H1 (cell line): ENCODE measurements around the gene ZBED4. TPM values are rescaled to one million over a fixed set of nuclear protein-coding genes. Genes with fewer than 3 reads are reported as not detected.

Experiments
- CTCF ChIA-PET: fragments of 300-600 bp; sonication (Branson Sonifier 250); formaldehyde crosslinking; loops from one replicate; lab custom pipeline; 2021; ENCODE audit not compliant: partially characterized antibody; lab: Charles Lee
- POLR2A ChIA-PET: fragments of 300-600 bp; sonication (Branson Sonifier 250); formaldehyde crosslinking; loops from one replicate; lab custom pipeline; 2021; ENCODE audit warnings: inconsistent platforms; ENCODE audit not compliant: partially characterized antibody; lab: Charles Lee
- DNase-seq, 2 experiments: peaks; one replicate each; pipeline versions ENCODE4 v3.0.0 to v3.0.0-alpha.2; 2010 to 2022; ENCODE audit warnings: low spot score in 2 of 2, low read depth in 1 of 2, mixed read lengths in 1 of 2
- FAIRE-seq: peaks from 2 replicates; lab custom pipeline; 2011; peaks lifted over from hg19 to GRCh38; lab: Jason Lieb, UNC
- H2AFZ ChIP-seq: 2 replicates; pipeline ENCODE4 v1.8.1; 2012; ENCODE audit warnings: low read length, inconsistent platforms
- H2AK5ac ChIP-seq: 2 replicates; pipeline ENCODE4 v1.6.1; 2013; ENCODE audit warnings: low read depth, low read length
- H2BK120ac ChIP-seq: replicated peaks from 2 replicates; pipeline ENCODE3; 2013; ENCODE audit warnings: low read depth, low read length, inconsistent platforms
- H2BK12ac ChIP-seq: 2 replicates; pipeline ENCODE4 v1.6.1; 2013; ENCODE audit warnings: low read depth, low read length
- H2BK15ac ChIP-seq: 2 replicates; pipeline ENCODE4 v1.6.1; 2013; ENCODE audit warnings: low read length
- H2BK20ac ChIP-seq: 2 replicates; pipeline ENCODE4 v1.6.1; 2013; ENCODE audit warnings: low read length
- H2BK5ac ChIP-seq: 2 replicates; pipeline ENCODE4 v1.6.1; 2013; ENCODE audit warnings: low read depth, low read length
- H3K14ac ChIP-seq: 2 replicates; pipeline ENCODE4 v1.6.1; 2013; ENCODE audit warnings: inconsistent platforms; ENCODE audit not compliant: insufficient read length
- H3K18ac ChIP-seq: 2 replicates; pipeline ENCODE4 v1.6.1; 2013; ENCODE audit warnings: low read length; ENCODE audit errors: extremely low read depth
- H3K23ac ChIP-seq: 2 replicates; pipeline ENCODE4 v1.6.1; 2013; ENCODE audit warnings: inconsistent platforms; ENCODE audit not compliant: insufficient read length
- H3K23me2 ChIP-seq: 2 replicates; pipeline ENCODE4 v1.6.1; 2013; ENCODE audit warnings: low read depth, low read length
- H3K27ac ChIP-seq: 2 replicates; pipeline ENCODE4 v1.6.1; 2011; ENCODE audit warnings: low read depth, low read length, inconsistent platforms
- H3K27me3 ChIP-seq, 4 experiments: replicated peaks in 1 of 4; 1 replicate in 1 of 4; 2 replicates in 3 of 4; pipeline versions ENCODE4 v1.6.1 to v1.8.1; 2011 to 2013; ENCODE audit warnings: low read length in 3 of 4, mild to moderate bottlenecking in 3 of 4, inconsistent platforms in 2 of 4, mixed read lengths in 2 of 4, moderate library complexity in 1 of 4; ENCODE audit not compliant: control insufficient read depth in 3 of 4, insufficient read depth in 3 of 4; ENCODE audit errors: extremely low read depth in 1 of 4
- H3K36me3 ChIP-seq, 4 experiments: 2 replicates each; pipeline versions ENCODE4 v1.6.1 to v1.8.1; 2011 to 2013; ENCODE audit warnings: mild to moderate bottlenecking in 4 of 4, low read length in 3 of 4, moderate library complexity in 2 of 4, control low read depth in 1 of 4, inconsistent platforms in 1 of 4; ENCODE audit not compliant: insufficient read depth in 4 of 4, control insufficient read depth in 2 of 4
- H3K4ac ChIP-seq: replicated peaks from 2 replicates; pipeline ENCODE3; 2013; ENCODE audit warnings: low read length, low read depth, mixed read lengths, inconsistent platforms; ENCODE audit not compliant: insufficient read length
- H3K4me1 ChIP-seq, 4 experiments: replicated peaks in 1 of 4; 1 replicate in 1 of 4; 2 replicates in 3 of 4; pipeline versions ENCODE4 v1.6.1 to v1.8.1; 2011 to 2013; ENCODE audit warnings: low read length in 3 of 4, inconsistent platforms in 2 of 4, mixed read lengths in 1 of 4; ENCODE audit not compliant: insufficient read depth in 4 of 4, control insufficient read depth in 3 of 4
- H3K4me2 ChIP-seq, 2 experiments: 2 replicates each; pipeline versions ENCODE4 v1.6.1 to v1.8.1; 2011 to 2013; ENCODE audit warnings: low read depth in 2 of 2, low read length in 2 of 2, control low read depth in 1 of 2, inconsistent platforms in 1 of 2, mild to moderate bottlenecking in 1 of 2; ENCODE audit not compliant: insufficient read depth in 1 of 2
- H3K4me3 ChIP-seq, 4 experiments: fragments of 200-600, 300-600 bp in 1 of 4; sonication (generic), shearing (Covaris generic), sonication (Bioruptor Twin) in 1 of 4; 2 replicates each; pipeline versions ENCODE4 v1.5.1 to v1.8.1; 2011 to 2016; ENCODE audit warnings: low read length in 4 of 4, low read depth in 3 of 4, control low read depth in 2 of 4, inconsistent platforms in 2 of 4, mild to moderate bottlenecking in 2 of 4, mixed read lengths in 1 of 4, moderate library complexity in 1 of 4; ENCODE audit not compliant: insufficient read depth in 2 of 4; ENCODE audit errors: extremely low read depth in 1 of 4
- H3K56ac ChIP-seq: replicated peaks from 2 replicates; pipeline ENCODE3; 2013; ENCODE audit warnings: low read depth, mild to moderate bottlenecking, mixed read lengths, low read length, inconsistent platforms; ENCODE audit not compliant: insufficient read length
- H3K79me1 ChIP-seq: 2 replicates; pipeline ENCODE4 v1.6.1; 2013; ENCODE audit warnings: low read depth, low read length, control low read depth
- H3K79me2 ChIP-seq, 2 experiments: 2 replicates each; pipeline versions ENCODE4 v1.6.1 to v1.8.1; 2012 to 2013; ENCODE audit warnings: low read length in 2 of 2, mild to moderate bottlenecking in 2 of 2, inconsistent platforms in 1 of 2; ENCODE audit not compliant: insufficient read depth in 2 of 2, control insufficient read depth in 1 of 2
- H3K9ac ChIP-seq, 4 experiments: replicated peaks in 1 of 4; 1 replicate in 1 of 4; 2 replicates in 3 of 4; pipeline versions ENCODE4 v1.6.1 to v1.8.1; 2011 to 2013; ENCODE audit warnings: low read depth in 3 of 4, low read length in 3 of 4, control low read depth in 2 of 4, mild to moderate bottlenecking in 2 of 4, moderate library complexity in 2 of 4, inconsistent platforms in 1 of 4; ENCODE audit errors: extremely low read depth in 1 of 4
- H3K9me3 ChIP-seq, 2 experiments: 2 replicates each; pipeline versions ENCODE4 v1.6.1 to v1.8.1; 2012 to 2013; ENCODE audit warnings: mild to moderate bottlenecking in 2 of 2, moderate library complexity in 2 of 2, control low read depth in 1 of 2, inconsistent platforms in 1 of 2, low read depth in 1 of 2, low read length in 1 of 2, mixed read lengths in 1 of 2; ENCODE audit not compliant: insufficient read depth in 2 of 2
- H4K20me1 ChIP-seq, 2 experiments: replicated peaks in 1 of 2; 2 replicates each; pipeline versions ENCODE3 to v1.8.1; 2011 to 2013; ENCODE audit warnings: inconsistent platforms in 2 of 2, low read length in 2 of 2, mild to moderate bottlenecking in 1 of 2; ENCODE audit not compliant: insufficient read depth in 2 of 2, control insufficient read depth in 1 of 2
- H4K5ac ChIP-seq: 2 replicates; pipeline ENCODE4 v1.6.1; 2013; ENCODE audit warnings: low read length, low read depth, mixed read lengths, inconsistent platforms; ENCODE audit not compliant: insufficient read length
- H4K8ac ChIP-seq: 2 replicates; pipeline ENCODE4 v1.8.0; 2013; ENCODE audit warnings: mild to moderate bottlenecking, moderate library complexity, low read length, inconsistent platforms; ENCODE audit not compliant: insufficient read depth; ENCODE audit errors: extremely low read depth
- H4K91ac ChIP-seq: replicated peaks from 2 replicates; pipeline ENCODE3; 2013; ENCODE audit warnings: low read length, mixed read lengths, inconsistent platforms; ENCODE audit not compliant: insufficient read length
- BCL11A ChIP-seq, 2 experiments: IDR thresholded peaks; one replicate each; pipeline ENCODE4 v1.6.1; 2011; ENCODE audit warnings: low read depth in 2 of 2, low read length in 2 of 2, mild to moderate bottlenecking in 2 of 2
- BRCA1 ChIP-seq: IDR thresholded peaks from 2 replicates; pipeline ENCODE4 v1.6.1; 2012; ENCODE audit warnings: low read depth, low read length, improper control_type of control experiment
- CTBP2 ChIP-seq: IDR thresholded peaks from 2 replicates; pipeline ENCODE4 v1.7.0; 2011; ENCODE audit warnings: borderline replicate concordance, mild to moderate bottlenecking, moderate library complexity, mixed read lengths, low read length; ENCODE audit not compliant: insufficient read depth, insufficient read length
- EZH2 ChIP-seq: fragments of 200-600 bp; sonication (generic); IDR thresholded peaks from 2 replicates; pipeline ENCODE4 v1.7.1; 2012; ENCODE audit warnings: low read depth, mild to moderate bottlenecking, moderate library complexity, low read length, inconsistent platforms; ENCODE audit not compliant: severe bottlenecking
- HDAC2 ChIP-seq, 2 experiments: fragments of 300-600 bp in 1 of 2; sonication (generic) in 1 of 2; IDR thresholded peaks; 2 replicates each; pipeline ENCODE4 v1.6.1; 2011 to 2012; ENCODE audit warnings: low read depth in 2 of 2, low read length in 2 of 2, mild to moderate bottlenecking in 2 of 2, moderate library complexity in 2 of 2, borderline replicate concordance in 1 of 2, inconsistent platforms in 1 of 2
- JUN ChIP-seq: IDR thresholded peaks from 2 replicates; pipeline ENCODE4 v1.6.1; 2011; ENCODE audit warnings: low read depth, mild to moderate bottlenecking, improper control_type of control experiment, low read length
- RAD21 ChIP-seq, 2 experiments: IDR thresholded peaks in 1 of 2; conservative IDR thresholded peaks in 1 of 2; 2 replicates each; pipeline ENCODE4 v1.6.1; 2011; ENCODE audit warnings: low read depth in 2 of 2, low read length in 2 of 2, improper control_type of control experiment in 1 of 2, inconsistent platforms in 1 of 2, mild to moderate bottlenecking in 1 of 2, moderate library complexity in 1 of 2
- RBBP5 ChIP-seq: IDR thresholded peaks from 2 replicates; pipeline ENCODE4 v1.7.1; 2012; ENCODE audit warnings: low read depth, mild to moderate bottlenecking, inconsistent platforms, low read length, moderate library complexity, borderline replicate concordance
- WGBS, 2 experiments: shearing (Covaris generic) in 1 of 2; methylation state at CpG; one replicate each; pipeline versions ENCODE4 v1.1.6 to v1.1.7; 2013 to 2015; ENCODE audit warnings: low lambda C conversion rate in 2 of 2, mixed read lengths in 2 of 2, inconsistent platforms in 1 of 2, low coverage in 1 of 2, missing lambda C conversion rate in 1 of 2; ENCODE audit not compliant: insufficient replicate concordance in 2 of 2, insufficient coverage in 1 of 2, insufficient read length in 1 of 2; ENCODE audit errors: extremely low coverage in 1 of 2, missing lambda C conversion rate in 1 of 2; 5-methylcytosine and 5-hydroxymethylcytosine counted together
- polyA plus RNA-seq, 7 experiments: library from polyadenylated mRNA; depleted of rRNA in 3 of 7; stranded (reverse) in 5 of 7; unstranded in 2 of 7; fragments of >200 nt in 5 of 7; fragments of 200-250 nt in 2 of 7; gene quantifications; 1 replicate in 5 of 7; 2 replicates in 1 of 7; 4 replicates in 1 of 7; pipeline versions ENCODE4 v1.2.1 to v1.2.3, GENCODE V29; 2011 to 2013; ENCODE audit warnings: missing spikeins in 2 of 7, mixed read lengths in 2 of 7
- total RNA-seq: library from RNA; stranded (reverse); fragmentation: NEBNext Ultra II Directional; extraction: Animal tissue kit (Norgen Biotek cat#: 25700); gene quantifications from 2 replicates; pipeline ENCODE4 v1.2.1, GENCODE V29; 2021

Gene ZBED4
- total and polyA plus RNA-seq, 2 of the 8 experiments (the other 6 are each of a cell fraction or from before 2014, with no cell fraction given): 11.0 to 28.3 TPM

DNA sequence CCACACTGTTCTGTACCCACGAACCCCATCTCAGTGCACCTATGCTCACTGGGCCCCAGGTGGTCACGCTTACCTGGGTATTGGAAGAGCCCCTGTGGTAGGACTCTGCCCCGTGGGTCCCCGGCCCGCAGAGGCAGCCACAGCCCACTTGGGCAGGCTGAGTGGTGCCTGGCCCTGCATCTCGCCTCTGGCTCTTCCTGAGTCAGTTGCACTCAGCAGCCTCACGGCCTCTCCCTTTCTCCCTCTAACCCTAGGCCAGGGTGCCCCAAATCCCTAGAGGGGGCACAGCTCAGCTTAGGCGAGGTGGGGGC is 74.5 kb downstream of the ZBED4 start:
- no peak overlapping the region for H3K56ac ChIP-seq
- H3K4me3 ChIP-seq: no peak overlapping the region
- WGBS, 2 experiments: 80% methylated on average over 8 of the region's 8 CpGs; no CpG with 5 or more reads in 1 of the 2 experiments
- H4K91ac ChIP-seq: no peak overlapping the region
- H3K79me2 ChIP-seq: no peaks in the 10 kb centered on the region
- peaks cover 2 to 4% of the 10 kb centered on the region in 2 experiments for H4K20me1 ChIP-seq
- H4K5ac ChIP-seq: no peak overlapping the region
- peaks cover 3% of the 10 kb centered on the region; the same call in 1 of the 2 replicates for H3K23me2 ChIP-seq
- no peak overlapping the region for H3K4me2 ChIP-seq
- H3K23ac ChIP-seq: no peak overlapping the region
- no peaks in the 10 kb centered on the region; the same call in 1 of the 2 replicates for H3K79me1 ChIP-seq
- no peak overlapping the region for H3K9ac ChIP-seq
- FAIRE-seq (no peak), DNase-seq (no peak)
- no peak overlapping the region for H3K4ac ChIP-seq
- TF ChIP-seq BRCA1 (no peak), HDAC2 (IDR thresholded peaks at IDR 0.05; ENCODE audit: borderline replicate concordance in 1 of 2, low read depth in 2 of 2, low read length in 2 of 2) (no peak), BCL11A (IDR thresholded peaks at IDR 0.05; ENCODE audit: low read depth in 2 of 2, low read length in 2 of 2) (no peak), CTBP2 (no peak), JUN (no peak), RAD21 (IDR thresholded peaks at IDR 0.05 in 1 of 2, conservative IDR thresholded peaks at IDR 0.05 in 1 of 2; ENCODE audit: low read depth in 2 of 2, low read length in 2 of 2) (no peak), EZH2 (no peak), RBBP5 (no peak)
- H2BK120ac ChIP-seq: no peak overlapping the region
- H3K18ac ChIP-seq: no peak overlapping the region
- H2BK12ac ChIP-seq: no peak overlapping the region
- no peak overlapping the region for H2BK5ac ChIP-seq
- no peak overlapping the region for H3K27ac ChIP-seq
- CTCF ChIA-PET: interaction anchor here (1.6 kb wide), 1 partner anchor 109 kb away, joined by 3 read pairs; no protein-coding TSS in a partner anchor
- no peak overlapping the region for H2BK20ac ChIP-seq
- peaks cover 0 to 3% (median 0%) of the 10 kb centered on the region in 4 experiments; a peak in 1 of 7 replicates for H3K4me1 ChIP-seq
- H2AFZ ChIP-seq: no peak overlapping the region
- H4K8ac ChIP-seq: 0 out of 2 replicates have a peak overlapping the region, but pooled peaks have one; percentile 35
- peaks cover 0 to 12% (median 10%) of the 10 kb centered on the region in 4 experiments; a peak in 6 of 7 replicates for H3K27me3 ChIP-seq
- H3K36me3 ChIP-seq: no peaks in the 10 kb centered on the region; a peak in 2 of 8 replicates
- POLR2A ChIA-PET: no interaction called here
- no peak overlapping the region for H3K14ac ChIP-seq
- no peak overlapping the region for H2BK15ac ChIP-seq
- H3K9me3 ChIP-seq: no peaks in the 10 kb centered on the region
- H2AK5ac ChIP-seq: no peak overlapping the region
